GM18951 (cell line): ENCODE results near the gene KRTAP4-7.
"Not testable (repeated sequence)": the region's sequence is repeated elsewhere in the genome, so short reads cannot be mapped to it uniquely, and the experiment has no call there.

Experiments
- POLR2A ChIP-seq: IDR thresholded peaks from 4 replicates; pipeline ENCODE4 v1.6.1; 2011; ENCODE audit warnings: mild to moderate bottlenecking; ENCODE audit not compliant: insufficient read length, insufficient read depth; ENCODE audit errors: extremely low read depth
- in situ Hi-C: fragments of 300-500 bp; cut with MboI; formaldehyde crosslinking; loops from one replicate; pipeline ENCODE4 v1.12.0; 2022; ENCODE audit warnings: low sequenced_read_pairs, mixed read lengths, inconsistent platforms; ENCODE audit not compliant: unreplicated experiment

Gene KRTAP4-7

GRCh38 chr17:41084100-41084856 lies at the start of gene KRTAP4-7:
Gene KRTAP4-7 (plus strand): TSS chr17:41084150. CDS start chr17:41084207, 57 bp downstream.
- in situ Hi-C loops, result not testable (repeated sequence)

DNA sequence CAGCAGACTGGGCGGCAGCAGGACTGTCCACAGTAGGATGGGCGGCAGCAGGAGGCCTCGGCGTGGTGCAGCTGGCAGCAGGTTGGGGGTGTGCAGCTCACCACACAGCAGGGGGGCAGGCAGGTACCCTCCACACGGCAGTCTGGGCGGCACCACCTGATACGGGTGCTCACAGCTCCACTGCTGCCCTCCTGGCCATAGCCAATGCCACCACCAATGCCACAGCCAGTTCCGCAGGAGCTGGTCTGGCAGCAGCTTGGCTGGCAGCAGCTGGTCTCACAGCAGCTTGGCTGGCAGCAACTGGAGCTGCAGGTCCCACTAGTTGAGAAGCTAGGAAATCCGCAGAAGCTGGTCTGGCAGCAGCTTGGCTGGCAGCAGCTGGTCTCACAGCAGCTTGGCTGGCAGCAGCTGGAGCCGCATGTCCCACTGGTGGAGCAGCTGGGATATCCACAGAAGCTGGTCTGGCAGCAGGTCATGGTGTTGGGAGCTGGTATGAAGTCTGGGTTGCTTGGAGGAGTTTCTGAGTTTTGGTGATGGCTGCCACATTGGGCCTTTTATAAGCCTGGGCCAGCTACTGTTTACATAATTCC lies 49.5 kb upstream of the KRTAP4-7 start, which contains the start of gene KRTAP1-3:
Gene KRTAP1-3 (minus strand): TSS at position 529 of the 590 bp plus-strand sequence. CDS start 53 bp downstream, at position 476.
- in situ Hi-C loops, result not testable (repeated sequence)

GRCh38 chr17:41037853-41038350 lies 46.0 kb upstream of the KRTAP4-7 start:
- no peak for TF ChIP-seq POLR2A
- in situ Hi-C loops, result no loop called here

DNA sequence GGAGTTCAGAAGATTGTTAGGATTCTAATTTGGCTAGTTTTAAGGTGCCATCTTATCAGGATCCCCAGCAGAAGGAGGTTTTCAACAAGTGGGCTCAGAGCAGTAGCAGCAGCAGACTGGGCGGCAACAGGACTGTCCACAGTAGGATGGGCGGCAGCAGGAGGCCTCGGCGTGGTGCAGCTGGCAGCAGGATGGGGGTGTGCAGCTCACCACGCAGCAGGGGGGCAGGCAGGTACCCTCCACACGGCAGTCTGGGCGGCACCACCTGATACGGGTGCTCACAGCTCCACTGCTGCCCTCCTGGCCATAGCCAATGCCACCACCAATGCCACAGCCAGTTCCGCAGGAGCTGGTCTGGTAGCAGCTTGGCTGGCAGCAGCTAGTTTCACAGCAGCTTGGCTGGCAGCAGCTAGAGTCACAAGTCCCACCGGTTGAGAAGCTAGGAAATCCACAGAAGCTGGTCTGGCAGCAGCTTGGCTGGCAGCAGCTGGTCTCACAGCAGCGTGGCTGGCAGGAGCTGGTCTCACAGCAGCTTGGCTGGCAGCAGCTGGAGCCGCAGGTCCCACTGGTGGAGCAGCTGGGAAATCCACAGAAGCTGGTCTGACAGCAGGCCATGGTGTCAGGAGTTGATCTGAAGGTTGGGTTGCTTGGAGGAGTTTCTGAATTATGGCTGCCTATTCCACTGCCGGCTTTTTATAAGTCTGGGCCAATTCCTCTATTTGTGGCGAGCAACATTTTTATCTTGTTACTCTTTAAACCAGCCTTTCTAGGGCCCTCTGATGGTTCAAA lies 43.0 kb upstream of the KRTAP4-7 start, which contains the start of gene KRTAP1-1:
Gene KRTAP1-1 (minus strand): TSS at position 668 of the 789 bp plus-strand sequence. CDS start 53 bp downstream, at position 615.
- in situ Hi-C loops, result not testable (repeated sequence)

DNA sequence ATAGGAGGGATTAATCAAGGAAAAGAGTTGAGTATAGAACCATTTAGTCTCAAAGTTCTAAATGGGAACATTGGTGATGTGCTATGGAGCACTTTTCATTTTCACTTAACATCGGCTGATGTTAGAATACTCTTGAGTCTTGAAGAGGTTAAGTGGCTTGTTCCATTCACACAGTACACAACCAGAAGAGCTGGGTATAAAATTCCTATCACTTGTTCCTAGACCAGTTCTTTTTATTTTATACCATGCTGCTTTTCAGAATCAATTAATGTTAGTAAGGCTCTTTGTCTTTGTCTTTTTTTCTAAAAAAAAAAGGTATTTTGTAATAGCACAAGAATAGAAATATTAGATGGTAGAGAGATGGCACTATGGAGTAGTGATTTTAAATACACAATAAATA lies 41.0 kb upstream of the KRTAP4-7 start:
- in situ Hi-C loops, result no loop called here
- TF ChIP-seq POLR2A, result no peak

DNA sequence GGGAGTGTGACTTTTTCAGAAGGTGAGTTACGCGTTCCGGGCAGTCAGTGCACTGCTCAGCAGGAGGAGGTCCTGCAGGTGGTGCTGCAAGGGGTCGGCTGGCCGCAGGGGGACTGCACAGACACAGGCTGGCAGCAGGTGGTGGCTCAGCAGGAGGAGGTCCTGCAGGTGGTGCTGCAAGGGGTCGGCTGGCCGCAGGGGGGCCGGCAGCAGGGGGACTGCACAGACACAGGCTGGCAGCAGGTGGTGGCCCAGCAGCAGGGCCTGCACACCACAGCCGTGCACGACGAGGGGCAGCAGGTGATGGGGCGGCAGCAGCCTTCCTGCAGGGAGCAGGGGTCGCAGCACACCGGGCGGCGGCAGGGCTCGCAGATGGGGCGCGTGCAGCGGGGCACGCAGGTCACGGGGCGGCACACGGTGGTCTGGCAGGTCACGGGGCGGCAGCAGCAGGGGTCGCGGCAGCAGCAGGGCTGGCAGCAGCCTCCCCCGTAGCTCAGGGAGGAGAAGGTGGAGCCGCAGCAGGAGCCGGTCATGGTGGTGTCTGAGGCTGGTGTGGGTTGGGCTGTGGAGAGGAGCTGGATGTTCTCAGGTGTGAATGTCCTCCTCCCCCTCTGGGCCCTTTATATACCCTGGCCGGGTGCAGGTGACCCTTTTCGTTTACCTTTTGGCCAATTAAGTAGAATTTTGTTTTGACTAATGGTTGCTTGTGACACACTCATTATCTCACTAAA lies 37.0 kb upstream of the KRTAP4-7 start, which contains the start of gene KRTAP2-1:
Gene KRTAP2-1 (minus strand): TSS at position 582 of the 731 bp plus-strand sequence. CDS start 49 bp downstream, at position 533.
- in situ Hi-C loops, result not testable (repeated sequence)

- in situ Hi-C loops, result no loop called here
- TF ChIP-seq POLR2A, result no peak
Measured at GRCh38 chr17:41048441-41048840, 35.5 kb upstream of the KRTAP4-7 start.

GRCh38 chr17:41049110-41049509 lies 34.8 kb upstream of the KRTAP4-7 start:
- in situ Hi-C loops, result no loop called here
- TF ChIP-seq POLR2A, result no peak

DNA sequence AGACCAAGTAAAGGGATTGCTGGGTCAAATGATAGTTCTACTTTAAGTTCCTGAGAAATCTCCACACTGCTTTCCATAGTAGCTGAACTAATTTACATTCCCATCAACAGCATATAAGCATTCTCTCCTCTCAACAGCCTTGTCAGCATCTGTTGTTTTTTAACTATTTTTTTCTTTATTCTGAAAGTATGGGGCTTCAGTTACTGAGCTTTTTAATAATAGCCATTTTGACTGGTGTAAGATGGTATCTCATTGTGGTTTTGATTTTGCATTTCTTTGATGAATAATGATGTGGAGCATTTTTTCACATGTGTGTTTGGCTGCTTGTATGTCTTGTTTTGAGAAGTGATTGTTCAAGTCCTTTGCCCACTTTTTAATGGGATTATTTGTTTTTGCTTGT lies 31.4 kb upstream of the KRTAP4-7 start:
- TF ChIP-seq POLR2A, result no peak
- in situ Hi-C loops, result no loop called here

GRCh38 chr17:41054025-41054424 lies 29.9 kb upstream of the KRTAP4-7 start:
- in situ Hi-C loops, result no loop called here

GRCh38 chr17:41054556-41054955 lies 29.4 kb upstream of the KRTAP4-7 start:
- in situ Hi-C loops, result not testable (repeated sequence)

More at GRCh38 chr17:41054025-41054424, 29.9 kb upstream of the KRTAP4-7 start:
- no peak for TF ChIP-seq POLR2A

GRCh38 chr17:41055130-41055529 lies 28.8 kb upstream of the KRTAP4-7 start, which contains the start of gene KRTAP2-2:
Gene KRTAP2-2 (minus strand): TSS chr17:41055230. CDS start chr17:41055211, 19 bp downstream.
- in situ Hi-C loops, result not testable (repeated sequence)

GRCh38 chr17:41057547-41057946 lies 26.4 kb upstream of the KRTAP4-7 start:
- TF ChIP-seq POLR2A, result no peak
- in situ Hi-C loops, result no loop called here
